GM10266 (cell line): ENCODE results near the gene DACT2.

ENCODE experiments used
- DNase-seq: peaks from one replicate; pipeline ENCODE4 v3.0.0; 2012; ENCODE audit errors: extremely low spot score
- CTCF ChIP-seq: IDR thresholded peaks from 2 replicates; pipeline ENCODE4 v1.5.1; 2012; ENCODE audit warnings: mild to moderate bottlenecking, low read depth; ENCODE audit not compliant: control insufficient read depth, insufficient read depth; ENCODE audit errors: missing control alignments

The DACT2 gene

GRCh38 chr6:168265827-168266815, 53.5 kb downstream of the DACT2 start:
- TF ChIP-seq CTCF, result no peak
- DNase-seq, result no peak

DNA sequence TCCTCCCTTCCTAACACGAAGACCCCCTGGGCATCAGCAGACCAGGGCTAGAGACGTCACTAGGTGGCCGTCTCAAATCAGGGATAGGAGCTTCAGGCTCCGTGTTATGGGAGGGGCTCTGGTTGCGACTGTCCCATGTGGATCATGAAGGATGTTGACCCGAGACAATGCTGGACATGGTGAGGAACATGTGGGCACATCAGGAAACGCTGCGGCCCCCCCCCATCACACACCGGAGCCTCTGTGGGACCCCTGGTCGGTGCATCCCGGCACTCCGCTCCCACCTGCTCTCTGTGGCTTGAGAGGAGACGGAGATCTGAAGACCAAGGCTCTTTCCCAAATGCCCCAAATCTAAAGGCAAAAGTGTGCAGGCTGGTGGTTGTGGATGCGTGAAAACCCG, 54.2 kb downstream of the DACT2 start:
- no peak for TF ChIP-seq CTCF
- no peak for DNase-seq

- no peak for DNase-seq
- TF ChIP-seq CTCF, result no peak
Measured at GRCh38 chr6:168264593-168265335, 54.8 kb downstream of the DACT2 start.

DNA sequence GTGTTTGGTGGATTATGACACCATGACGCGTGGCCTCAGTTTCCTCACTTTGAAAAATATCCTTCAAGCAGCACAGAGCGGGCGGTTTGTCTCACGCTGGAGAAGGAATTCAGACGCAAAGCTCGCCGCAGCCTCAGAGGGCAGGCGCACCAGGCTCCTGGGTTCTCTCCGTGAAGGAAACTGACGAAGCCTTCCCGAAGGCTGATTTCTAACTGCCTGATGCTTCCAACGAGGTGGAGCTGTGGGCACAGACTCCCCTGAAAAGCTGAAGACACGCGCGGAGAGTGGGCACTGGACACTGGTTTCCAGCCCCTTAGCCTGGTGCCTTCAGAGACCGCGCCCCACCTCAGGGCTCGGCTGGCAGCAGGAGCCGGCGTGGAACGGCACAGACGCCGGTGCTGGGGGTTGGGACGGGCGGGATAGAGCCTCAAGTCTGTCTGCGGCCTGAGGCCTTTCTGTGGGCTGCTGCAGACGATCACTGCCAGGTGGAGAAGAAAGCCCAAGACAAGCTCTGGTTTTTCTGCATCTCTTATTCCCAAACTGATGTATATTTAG, 56.1 kb downstream of the DACT2 start:
- TF ChIP-seq CTCF, result no peak
- no peak for DNase-seq

DNA sequence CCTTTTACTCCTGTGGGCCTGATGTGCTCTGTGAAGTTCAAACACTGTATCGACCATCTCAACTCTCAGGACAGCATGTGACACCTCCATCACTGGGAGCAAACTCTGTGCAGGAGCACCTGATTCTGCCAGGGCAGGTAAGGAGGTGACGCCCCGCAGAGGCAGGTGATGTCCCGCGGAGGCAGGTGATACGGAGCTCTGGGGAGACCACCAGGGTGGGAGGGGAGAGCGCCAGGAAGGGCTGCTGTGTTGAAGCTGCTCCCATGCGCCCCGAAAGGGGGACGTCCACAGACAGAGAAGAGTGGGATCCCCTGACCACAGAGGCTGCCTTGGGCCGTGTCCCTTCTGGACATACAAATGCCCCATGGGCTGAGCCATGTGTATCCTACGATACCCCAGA, 58.3 kb downstream of the DACT2 start:
- no peak for TF ChIP-seq CTCF
- no peak for DNase-seq

- TF ChIP-seq CTCF, result no peak
- no peak for DNase-seq
Measured at GRCh38 chr6:168260420-168260987, 59.1 kb downstream of the DACT2 start.
